NCI-H187 (cell line): ENCODE data around the gene TRABD2B.
A peak's percentile ranks its signal among the peaks of the same experiment; 100 is the strongest.

Experiments used
- DNase-seq, 2 experiments: peaks; one replicate each; lab custom pipeline; 2025; lab: John Stamatoyannopoulos, UW

The TRABD2B gene

GRCh38 chr1:47997289-47998200 is at the start of gene TRABD2B:
Gene TRABD2B (minus strand): TSS chr1:47997385.
- DNase-seq: peak in 1 of 2 experiments; percentile 15

GRCh38 chr1:48044311-48044710 is 47.1 kb upstream of the TRABD2B start:
- no peak for DNase-seq

GRCh38 chr1:48043622-48044021 is 46.4 kb upstream of the TRABD2B start:
- DNase-seq: peak; percentile 30 to 53

GRCh38 chr1:48040154-48040553 is 43.0 kb upstream of the TRABD2B start:
- DNase-seq: no peak

- DNase-seq: no peak
Measured at GRCh38 chr1:48039088-48040054, 42.2 kb upstream of the TRABD2B start.

GRCh38 chr1:48038270-48038767 is 41.1 kb upstream of the TRABD2B start:
- no peak for DNase-seq

GRCh38 chr1:48036710-48037355 is 39.6 kb upstream of the TRABD2B start:
- DNase-seq: no peak

GRCh38 chr1:48035371-48036141 is 38.4 kb upstream of the TRABD2B start:
- no peak for DNase-seq

GRCh38 chr1:48033495-48034045 is 36.4 kb upstream of the TRABD2B start:
- no peak for DNase-seq

- no peak for DNase-seq
Measured at GRCh38 chr1:48031676-48032075, 34.5 kb upstream of the TRABD2B start.

- DNase-seq: no peak
Measured at GRCh38 chr1:48030696-48031365, 33.6 kb upstream of the TRABD2B start.

- no peak for DNase-seq
Measured at GRCh38 chr1:48030211-48030610, 33.0 kb upstream of the TRABD2B start.

- DNase-seq: no peak
Measured at GRCh38 chr1:48028218-48029069, 31.3 kb upstream of the TRABD2B start.

GRCh38 chr1:48027533-48027835 is 30.3 kb upstream of the TRABD2B start:
- no peak for DNase-seq

GRCh38 chr1:48026701-48027532 is 29.7 kb upstream of the TRABD2B start:
- DNase-seq: no peak

GRCh38 chr1:48026275-48026674 is 29.1 kb upstream of the TRABD2B start:
- no peak for DNase-seq

GRCh38 chr1:48025076-48025475 is 27.9 kb upstream of the TRABD2B start:
- no peak for DNase-seq

GRCh38 chr1:48023488-48023887 is 26.3 kb upstream of the TRABD2B start:
- no peak for DNase-seq

- DNase-seq: no peak
Measured at GRCh38 chr1:48022306-48022705, 25.1 kb upstream of the TRABD2B start.
